NCI-H774 (cell line): ENCODE results near the gene HDC.

Source experiments
- DNase-seq: peaks from one replicate; lab custom pipeline; 2025; lab: John Stamatoyannopoulos, UW

Gene HDC

GRCh38 chr15:50265620-50266019 is at the start of gene HDC:
Gene HDC (minus strand): TSS chr15:50265726. CDS start chr15:50265623, 103 bp downstream.
- no peak for DNase-seq

GRCh38 chr15:50312636-50313035 is 47.1 kb upstream of the HDC start:
- DNase-seq = no peak

GRCh38 chr15:50307799-50308198 is 42.3 kb upstream of the HDC start:
- no peak for DNase-seq

- no peak for DNase-seq
Observed at GRCh38 chr15:50304836-50305235, 39.3 kb upstream of the HDC start.

GRCh38 chr15:50302581-50302980 is 37.1 kb upstream of the HDC start:
- no peak for DNase-seq

- DNase-seq = no peak
Observed at GRCh38 chr15:50298340-50298739, 32.8 kb upstream of the HDC start.

GRCh38 chr15:50295966-50296365 is 30.4 kb upstream of the HDC start:
- DNase-seq = no peak

- no peak for DNase-seq
Observed at GRCh38 chr15:50289749-50290148, 24.2 kb upstream of the HDC start.

- no peak for DNase-seq
Observed at GRCh38 chr15:50287324-50288116, 22.0 kb upstream of the HDC start.

GRCh38 chr15:50281427-50281826 is 15.9 kb upstream of the HDC start:
- DNase-seq = no peak

GRCh38 chr15:50280271-50280670 is 14.7 kb upstream of the HDC start:
- no peak for DNase-seq

GRCh38 chr15:50278496-50278895 is 13.0 kb upstream of the HDC start:
- DNase-seq = no peak

- DNase-seq = no peak
Observed at GRCh38 chr15:50277370-50277769, 11.8 kb upstream of the HDC start.

- DNase-seq = no peak
Observed at GRCh38 chr15:50275908-50276307, 10.4 kb upstream of the HDC start.

GRCh38 chr15:50275091-50275490 is 9.6 kb upstream of the HDC start:
- DNase-seq = no peak

GRCh38 chr15:50267577-50267976 is 2.1 kb upstream of the HDC start:
- no peak for DNase-seq

- no peak for DNase-seq
Observed at GRCh38 chr15:50262533-50262932, 3.0 kb downstream of the HDC start.

GRCh38 chr15:50261981-50262380 is 3.5 kb downstream of the HDC start:
- no peak for DNase-seq

- no peak for DNase-seq
Observed at GRCh38 chr15:50260969-50261496, 4.5 kb downstream of the HDC start.

GRCh38 chr15:50259276-50259675 is 6.2 kb downstream of the HDC start:
- no peak for DNase-seq

GRCh38 chr15:50257924-50258323 is 7.6 kb downstream of the HDC start:
- no peak for DNase-seq

- DNase-seq = no peak
Observed at GRCh38 chr15:50257332-50257731, 8.2 kb downstream of the HDC start.

- DNase-seq = no peak
Observed at GRCh38 chr15:50256188-50257041, 9.1 kb downstream of the HDC start.
